ENCODE results near the gene BRSK2.

Gene BRSK2

DNA sequence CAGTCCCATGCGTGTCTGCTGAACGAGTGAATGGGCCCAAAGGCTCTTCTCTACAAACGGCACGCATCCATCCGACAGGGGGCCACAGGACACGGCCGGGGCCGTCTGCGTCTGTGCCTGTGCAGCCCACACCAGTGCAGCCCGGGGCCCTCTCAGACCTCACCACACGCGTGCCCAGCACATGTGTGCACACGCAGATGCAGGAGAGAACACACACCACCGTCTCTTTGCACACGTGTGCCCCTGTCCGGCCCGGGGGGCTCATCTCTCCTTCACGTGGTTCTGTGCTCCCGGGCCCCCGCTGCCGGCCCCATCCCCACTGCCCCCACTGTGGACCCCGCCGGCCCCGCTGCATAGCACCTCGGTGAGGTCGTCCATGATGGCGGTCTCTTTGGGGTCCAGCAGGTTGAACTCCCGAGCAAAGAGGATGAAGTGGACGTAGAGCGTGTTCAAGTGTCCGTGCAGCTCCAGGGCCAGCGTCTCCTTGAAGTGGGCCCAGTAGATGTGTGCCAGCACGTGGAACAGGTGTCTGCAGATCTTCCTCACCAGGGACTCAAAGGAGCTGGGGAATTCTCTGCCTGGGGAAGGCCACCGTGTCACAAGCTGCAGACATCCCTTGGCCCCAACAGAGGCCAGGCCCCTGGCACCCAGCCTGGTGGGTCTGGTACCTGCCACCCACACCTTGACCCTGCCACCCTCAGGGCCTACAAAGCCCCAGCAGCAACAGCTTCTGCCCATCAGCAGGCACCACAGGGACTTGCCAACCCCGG is 80.4 kb downstream of the BRSK2 start:
- DNase-seq, result no peak

DNA sequence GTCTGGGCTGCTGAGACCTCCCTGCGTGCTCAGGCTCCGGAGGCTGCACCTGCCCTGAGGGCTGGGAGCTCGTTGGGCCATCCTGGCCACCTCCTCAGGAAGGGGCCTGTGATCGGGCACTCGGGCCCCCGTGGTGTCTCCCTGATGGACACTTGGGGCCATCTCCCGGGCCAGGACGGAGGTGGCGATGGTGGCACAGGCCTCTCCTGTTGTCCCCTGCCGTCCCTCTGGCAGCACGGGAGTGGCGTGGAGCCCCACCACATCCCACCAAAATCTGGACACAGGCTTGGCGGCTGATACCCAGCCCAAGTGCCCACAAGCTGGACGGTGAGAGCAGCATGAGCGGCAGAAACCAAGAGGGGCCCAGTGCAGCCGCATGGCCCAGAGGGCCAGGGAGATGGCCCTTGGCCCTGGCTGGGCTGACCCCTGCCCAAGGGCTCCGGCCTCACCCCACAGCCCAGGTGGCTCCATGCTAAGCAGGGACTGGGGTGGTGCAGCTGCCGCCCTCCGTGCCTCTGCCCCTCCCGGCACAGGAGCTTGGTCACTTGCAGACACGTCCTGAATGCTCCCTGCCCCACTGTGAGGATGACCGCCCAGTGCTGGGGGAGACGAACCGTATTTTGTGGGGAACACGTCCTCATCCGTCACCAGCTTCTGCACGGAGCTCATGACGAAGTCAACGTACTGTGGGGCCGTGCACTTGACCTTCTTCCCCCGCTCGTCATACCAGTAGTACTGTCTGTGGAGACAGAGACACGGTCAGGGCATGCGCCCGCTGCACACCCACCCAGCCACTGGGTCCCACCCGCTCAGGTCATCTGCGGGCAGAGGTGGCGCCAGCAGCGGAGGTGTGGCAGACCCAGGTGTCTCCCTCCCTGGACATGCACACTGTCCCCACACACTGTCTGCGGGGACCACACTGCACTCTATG is 81.2 kb downstream of the BRSK2 start:
- DNase-seq, result no peak

DNA sequence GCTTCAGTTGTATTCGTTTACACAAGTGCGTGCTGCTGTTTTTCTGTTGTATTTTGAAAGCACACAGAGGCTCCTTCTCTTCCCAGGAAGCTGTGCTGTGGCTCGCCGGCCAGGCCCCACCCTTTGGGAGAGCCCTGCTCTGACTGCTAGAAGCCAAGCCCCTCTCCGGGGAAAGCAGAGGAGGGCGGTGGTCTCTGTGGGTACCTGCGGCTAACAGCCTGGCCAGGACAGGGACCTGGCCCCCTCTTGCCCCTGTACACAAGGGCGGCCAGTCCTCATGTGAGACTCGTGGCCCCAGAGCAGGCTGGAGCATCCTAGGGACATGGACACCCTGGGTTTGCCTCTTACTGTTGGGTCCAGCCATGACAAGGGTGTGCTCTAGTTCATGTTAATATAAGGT is 82.0 kb downstream of the BRSK2 start:
- DNase-seq, result no peak

DNA sequence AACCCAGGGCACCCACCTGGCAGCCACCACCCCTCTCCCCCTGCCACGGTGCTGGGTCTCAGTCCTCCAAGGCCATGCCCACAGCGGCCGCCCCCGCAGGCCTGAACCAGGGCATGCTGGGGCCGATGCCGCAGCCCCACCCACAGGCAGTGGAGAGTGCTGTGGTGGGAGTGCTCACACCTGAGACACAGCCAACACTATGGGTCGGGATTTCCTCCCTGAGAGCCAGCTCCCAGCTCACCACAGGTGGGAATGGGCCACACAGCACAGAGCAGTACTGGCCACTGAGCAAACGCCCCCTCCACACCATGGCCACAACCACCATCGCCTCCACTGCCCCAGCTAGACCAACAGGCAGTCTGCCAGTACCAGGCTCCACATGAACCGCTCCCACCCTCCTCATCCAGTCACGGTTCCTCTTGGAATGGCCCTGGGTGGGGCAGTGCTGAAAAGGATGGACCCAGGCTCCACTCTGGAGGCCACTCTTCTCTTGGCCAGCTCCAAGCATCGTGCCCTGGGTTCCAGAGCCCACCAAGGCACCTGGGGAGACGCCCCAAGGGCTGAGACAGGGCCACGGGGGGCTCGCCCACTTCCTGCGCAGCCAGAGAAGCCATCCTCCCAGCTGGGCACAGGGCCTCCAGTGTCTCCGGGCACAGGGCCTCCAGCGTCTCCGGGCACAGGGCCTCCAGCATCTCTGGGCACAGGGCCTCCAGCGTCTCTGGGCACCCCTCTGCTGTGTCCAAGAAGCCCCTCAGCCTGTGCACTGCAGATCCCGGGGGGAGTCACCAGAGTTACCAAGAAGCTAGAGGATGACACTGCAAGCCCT is 82.7 kb downstream of the BRSK2 start:
- DNase-seq, result no peak

DNA sequence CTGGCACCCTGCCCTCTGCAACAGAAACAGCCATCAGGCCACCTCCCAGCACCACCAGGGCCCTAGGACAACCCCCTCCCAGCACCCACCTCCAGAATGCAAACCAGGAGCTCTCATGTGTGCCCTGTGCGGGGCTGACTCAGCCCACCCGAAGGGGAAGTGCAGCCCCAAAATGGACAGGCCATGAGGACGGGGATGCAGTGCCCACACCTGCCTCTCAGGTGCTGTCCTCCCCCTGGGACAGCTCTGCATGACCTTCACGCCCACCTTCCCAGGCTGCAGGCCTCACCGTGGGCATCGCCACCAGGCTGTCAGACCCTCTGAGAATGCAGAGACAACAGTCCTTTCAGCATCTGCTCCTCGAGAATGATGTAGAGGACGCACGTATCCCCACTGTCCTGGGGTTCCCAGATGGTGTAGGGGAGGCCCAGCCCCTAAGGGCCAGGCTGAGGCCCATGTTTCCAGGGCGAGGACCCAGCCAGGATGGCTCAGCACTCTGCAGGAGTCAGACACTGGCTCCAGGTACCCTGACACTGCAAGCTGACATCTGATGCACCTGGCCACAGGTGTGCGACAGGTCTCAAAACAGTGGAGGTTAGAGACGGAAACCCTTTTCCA is 83.4 kb downstream of the BRSK2 start:
- DNase-seq, result no peak

DNA sequence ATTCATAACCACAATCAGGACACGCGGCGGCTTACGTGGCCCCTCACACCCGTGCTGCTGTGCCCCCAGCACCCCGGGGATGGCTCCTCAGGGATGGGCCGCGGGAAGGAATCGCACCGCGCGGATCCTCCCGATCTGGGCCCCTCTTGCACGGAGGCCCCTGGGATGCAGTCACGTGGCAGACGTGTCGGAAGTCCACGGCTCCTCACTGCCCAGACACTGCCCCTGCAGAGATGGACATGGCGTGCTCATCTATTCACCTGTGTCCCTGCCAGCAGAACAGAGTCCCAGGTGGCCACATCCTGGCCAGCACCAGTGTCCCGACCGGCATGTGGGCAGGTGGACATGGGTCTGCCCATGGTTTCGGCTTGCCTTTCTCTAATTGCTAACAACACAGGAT is 84.1 kb downstream of the BRSK2 start:
- DNase-seq, result no peak

DNA sequence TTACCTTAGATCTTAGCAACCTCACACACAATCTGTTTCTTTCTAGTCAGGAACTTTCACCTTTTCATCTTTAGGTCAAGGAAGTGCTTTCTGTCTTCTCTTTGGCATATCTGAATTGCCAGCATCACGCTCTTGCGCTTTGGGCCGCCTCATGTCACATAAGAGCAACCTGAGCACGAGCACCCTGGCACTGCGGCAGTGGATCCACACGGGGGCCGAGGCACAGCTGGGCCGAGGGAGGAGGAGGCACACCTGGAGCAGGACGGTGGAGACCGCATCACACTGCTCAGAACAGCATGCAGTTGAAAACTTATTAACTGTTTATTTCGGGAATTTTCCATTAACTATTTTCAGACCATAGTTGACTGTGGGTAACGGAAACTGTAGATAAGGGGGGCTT is 86.1 kb downstream of the BRSK2 start:
- no peak for DNase-seq

DNA sequence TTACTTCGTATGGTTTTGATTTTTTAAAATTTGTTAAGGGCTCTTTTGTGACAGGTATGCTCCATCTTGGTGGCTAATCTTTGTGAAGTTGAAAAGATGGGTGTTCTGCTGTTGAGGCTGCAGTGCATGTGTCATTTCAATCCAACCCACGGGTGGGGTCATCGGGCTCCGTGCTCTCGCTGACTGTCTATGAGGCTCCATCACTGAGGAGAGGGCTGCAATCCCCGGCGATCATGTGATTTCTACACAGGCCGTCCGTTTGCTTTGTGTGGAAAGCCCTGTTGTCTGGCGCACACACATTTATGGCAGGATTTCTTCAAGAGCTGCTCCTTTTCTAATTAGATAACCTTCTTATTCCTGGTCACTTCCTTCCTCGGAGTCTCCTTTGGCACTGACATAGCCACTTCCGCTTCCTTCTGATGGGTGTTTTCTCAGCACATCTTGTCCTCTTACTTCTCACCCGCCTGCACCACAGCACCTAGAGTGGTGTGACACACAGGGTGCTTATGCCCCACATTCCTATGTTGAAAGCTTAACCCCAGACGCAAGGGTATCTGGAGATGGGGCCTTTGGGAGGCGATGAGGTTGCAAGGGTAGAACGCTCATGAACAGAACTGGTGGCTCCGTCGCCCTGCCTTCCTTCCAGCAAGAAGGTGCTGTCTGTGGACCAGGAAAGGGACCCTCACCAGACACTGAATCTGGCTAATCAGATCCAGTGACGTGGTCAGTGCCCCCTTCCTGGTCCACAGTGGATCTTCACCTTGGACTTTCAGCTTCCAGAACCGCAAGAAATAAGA is 87.4 kb downstream of the BRSK2 start:
- no peak for DNase-seq

DNA sequence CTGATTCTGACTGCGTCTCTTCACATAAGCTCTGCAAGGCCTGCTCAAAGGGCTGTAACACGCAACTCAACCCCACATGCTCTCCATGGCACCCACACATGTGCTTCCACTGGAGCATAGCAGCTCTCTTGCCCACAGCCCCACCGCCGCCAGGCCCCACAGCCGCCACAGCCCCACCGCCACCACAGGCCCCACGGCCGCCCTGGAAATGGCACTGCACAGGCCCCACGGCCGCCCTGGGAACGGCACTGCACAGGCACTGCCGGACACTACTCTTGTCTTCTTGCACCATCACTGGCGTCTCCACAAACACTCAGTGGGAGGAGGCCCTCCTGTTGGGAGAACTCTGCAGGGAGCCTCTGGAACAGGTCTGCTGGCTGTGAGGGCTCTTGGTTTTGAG is 88.3 kb downstream of the BRSK2 start:
- DNase-seq, result no peak

DNA sequence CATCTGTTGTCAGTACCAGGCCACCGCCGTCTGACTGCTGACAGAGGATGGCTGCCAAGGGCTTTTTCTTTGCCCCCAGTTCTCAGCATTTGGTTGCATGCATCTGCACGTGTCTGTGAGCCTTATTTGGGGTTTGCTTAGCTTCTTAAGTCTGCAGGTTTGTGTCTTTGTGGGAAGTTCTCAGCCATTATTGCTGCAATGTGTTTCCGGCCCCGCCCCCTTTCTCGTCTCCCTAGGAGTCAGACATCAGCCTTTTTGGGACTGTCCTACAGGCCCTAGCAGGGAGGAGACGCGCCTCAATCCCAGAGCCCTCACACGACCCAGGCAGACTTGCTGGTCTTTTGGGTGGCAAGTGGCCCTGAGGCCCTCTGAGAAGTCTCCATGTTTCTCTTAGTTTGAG is 88.8 kb downstream of the BRSK2 start:
- no peak for DNase-seq

DNA sequence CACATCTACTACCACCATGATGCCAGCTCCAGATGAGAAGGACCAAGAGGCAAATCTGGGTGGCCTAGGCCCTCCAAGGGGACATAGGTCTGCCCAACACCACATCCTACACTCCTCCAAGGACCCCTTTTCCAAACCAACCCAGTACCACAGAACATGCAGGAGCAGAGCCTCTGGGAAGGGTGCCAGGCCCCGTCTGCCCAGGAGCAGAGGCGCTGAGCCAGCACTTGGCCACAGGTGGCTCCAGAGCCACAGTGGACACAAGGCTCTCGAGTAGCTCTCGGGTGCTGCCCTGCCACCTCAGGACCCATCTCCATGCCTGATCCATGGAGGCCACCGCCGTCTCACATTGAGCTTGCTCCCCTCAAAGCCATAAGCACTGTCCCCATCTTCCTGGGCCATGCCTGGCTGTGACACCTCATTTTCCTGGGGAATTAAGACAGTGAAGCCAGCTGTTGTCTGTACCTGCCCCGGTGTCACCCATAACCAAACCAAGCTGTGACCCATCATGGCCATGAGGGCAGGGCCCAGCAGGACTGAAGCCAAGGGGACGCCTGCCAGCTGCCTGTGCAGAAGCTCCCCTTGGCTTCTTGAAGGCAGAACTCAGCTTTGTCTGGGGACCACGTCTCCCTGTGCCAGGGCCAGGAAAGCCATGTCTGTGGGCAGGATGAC is 89.4 kb downstream of the BRSK2 start:
- no peak for DNase-seq

DNA sequence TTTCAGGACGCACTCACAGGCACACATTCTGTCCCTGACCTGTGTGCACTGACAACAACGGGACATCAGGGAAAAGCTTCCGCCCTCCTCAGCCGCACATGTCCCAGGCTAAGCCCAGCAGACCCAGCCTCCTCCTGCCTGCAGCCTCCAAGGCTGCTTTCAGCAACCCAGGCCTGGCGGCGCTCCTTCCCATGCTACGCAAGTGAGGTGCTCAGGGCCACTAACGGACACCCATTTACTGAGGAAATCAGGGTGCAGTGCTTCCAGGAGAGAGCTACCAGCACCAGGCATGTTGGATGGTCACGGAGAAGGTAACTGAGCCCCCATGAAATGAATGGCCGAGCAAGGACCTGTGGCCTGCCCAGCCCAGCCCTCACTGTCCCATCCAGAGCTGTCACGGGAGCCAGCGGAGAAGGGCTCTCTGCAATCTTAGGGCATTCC is 90.0 kb downstream of the BRSK2 start:
- DNase-seq, result no peak

DNA sequence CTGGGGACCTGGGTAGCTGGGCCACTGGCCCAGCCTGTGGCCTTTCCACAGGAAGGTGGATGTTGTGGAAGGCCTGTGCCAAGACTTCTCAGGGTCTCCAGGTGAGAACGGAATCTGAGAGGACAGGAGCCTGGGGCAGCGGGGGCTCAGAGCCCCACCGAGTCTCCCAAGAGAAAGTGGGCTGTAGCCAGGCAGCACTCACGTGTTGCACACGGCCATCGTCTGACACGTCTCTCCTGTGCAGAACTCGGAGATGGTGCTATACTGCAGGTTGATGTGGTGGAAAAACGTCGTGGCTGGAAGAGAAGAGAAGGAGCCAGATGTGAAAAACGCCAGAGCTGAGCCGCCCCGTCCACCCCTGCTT is 90.4 kb downstream of the BRSK2 start:
- no peak for DNase-seq

DNA sequence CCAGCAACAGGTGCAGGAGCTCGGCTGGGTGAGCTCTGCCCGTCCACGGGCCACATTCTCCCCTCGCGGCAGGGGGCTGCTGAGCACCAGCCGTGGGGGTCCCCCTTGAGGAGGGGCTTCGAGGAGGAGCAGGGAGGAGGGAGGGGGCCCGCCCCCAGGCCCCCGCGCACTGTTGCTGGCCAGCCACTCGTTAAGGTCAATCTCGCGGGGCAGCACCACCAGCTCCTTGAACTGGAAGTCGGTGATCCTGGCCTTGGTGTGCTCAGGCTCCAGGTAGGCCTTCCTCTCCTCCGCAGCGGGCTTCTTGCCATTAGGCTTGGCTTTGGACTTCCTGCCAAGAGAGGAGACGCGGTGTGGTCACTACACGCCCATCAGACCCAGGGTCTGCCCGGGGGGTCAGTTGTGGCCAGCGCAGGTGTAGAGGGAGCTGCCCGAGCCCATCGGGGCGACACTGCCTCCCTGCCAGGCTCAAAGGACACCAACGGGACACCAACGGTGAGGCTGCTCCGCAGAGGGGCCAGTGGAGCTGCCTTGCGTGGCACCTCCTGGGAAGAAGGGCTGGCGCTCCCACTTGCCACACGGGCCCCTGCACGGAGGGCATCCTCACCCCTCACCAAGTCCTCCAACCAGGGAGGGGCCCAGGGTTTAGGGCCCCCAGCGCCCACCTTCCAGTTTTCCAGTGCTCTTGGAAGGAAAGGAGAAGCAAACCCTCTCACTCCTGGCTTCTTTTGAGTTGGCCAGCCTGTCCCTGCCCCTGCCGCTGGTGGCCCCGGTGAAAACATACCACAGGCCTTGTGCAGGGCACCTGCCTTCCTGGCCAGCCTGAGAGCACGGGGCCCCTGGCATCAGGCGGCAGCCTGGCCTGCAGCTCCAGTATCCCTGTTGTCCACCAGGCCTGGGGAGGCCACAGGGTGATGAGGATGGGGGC is 91.1 kb downstream of the BRSK2 start:
- no peak for DNase-seq

DNA sequence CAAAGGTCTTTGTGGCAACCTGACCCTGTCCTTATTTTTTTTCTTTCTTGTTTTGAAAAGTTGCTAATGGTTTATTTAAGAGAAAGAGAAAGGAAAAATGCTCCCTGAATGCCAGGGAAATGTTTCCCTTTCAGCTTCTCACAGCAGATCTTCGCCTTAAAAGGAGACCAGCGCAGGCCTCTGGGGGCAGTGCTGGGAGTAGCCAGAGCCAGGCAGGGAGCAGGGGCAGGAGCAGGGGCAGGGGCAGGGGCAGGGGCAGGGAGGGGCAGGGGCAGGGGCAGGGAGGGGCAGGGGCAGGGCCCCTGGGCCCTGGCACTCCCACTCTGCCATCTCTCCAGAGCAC is 91.7 kb downstream of the BRSK2 start:
- no peak for DNase-seq

DNA sequence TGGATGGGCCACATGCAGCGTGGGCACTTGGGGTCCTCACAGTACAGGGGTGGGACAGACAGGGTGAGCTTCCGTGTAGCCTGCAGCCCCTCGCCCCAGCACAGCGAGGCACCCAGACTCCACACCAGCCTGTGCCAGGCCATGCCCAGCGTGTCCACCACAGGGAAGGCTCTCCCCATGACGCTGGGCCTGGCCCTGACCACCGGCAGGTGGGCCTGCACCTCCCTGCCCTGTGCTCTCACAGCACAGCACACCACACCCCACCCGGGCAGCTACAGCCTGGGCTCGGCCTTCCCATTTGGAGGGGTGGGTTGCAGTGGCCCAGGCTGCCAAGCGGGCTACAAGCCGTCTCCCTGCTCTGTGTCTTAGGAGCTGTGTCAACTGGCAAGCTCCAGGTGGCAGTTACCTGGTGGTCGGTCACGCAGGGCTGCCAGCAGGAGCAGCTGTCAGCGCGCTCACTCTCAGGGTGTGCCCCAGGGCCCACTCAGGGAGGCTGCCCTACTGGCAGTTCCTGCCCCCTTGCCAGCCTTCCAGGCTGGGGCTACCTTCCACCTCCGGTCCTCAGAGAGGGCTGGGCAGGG is 92.2 kb downstream of the BRSK2 start:
- no peak for DNase-seq

DNA sequence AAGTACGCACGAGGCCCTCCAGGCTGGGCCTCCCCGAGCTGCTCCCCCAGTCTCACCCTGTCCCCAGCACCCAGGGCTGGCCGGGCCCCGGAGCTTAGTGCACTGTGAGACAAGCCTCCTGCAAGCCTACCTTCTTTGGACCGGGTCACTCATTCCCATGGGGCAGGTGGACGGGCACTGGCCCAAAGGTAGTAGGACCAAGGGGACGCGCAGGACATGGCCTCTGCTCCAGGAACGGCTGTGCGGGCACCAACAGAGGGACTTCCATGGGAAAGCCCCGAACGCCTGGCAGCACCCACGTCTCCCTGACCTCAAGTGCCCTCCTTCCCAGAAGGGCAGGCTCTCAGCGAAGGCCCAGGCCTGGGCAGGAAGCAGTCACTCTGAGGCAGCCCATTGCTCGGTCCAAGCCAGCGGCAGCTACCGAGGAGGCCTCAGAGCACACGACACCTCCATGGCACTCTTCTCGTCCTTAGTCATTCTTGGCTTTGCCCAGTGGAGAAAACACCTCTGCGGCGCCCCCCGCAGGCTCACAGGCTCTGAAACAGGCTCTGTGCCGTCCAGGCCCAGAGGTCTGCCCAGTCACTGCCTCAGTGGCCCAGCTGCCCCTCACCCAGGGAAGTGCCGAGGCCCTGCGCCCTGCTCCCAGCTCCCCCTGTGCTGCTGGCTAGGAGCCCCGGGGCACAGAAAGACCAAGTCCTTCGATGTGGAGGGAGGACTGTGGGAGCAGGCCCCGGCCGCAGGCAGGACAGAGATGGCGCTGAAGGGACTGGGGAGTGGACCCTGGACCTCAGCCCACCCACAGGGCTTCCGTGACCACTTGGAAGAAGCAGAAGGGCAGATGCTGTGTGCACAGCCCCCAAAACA is 93.1 kb downstream of the BRSK2 start:
- DNase-seq, result no peak

DNA sequence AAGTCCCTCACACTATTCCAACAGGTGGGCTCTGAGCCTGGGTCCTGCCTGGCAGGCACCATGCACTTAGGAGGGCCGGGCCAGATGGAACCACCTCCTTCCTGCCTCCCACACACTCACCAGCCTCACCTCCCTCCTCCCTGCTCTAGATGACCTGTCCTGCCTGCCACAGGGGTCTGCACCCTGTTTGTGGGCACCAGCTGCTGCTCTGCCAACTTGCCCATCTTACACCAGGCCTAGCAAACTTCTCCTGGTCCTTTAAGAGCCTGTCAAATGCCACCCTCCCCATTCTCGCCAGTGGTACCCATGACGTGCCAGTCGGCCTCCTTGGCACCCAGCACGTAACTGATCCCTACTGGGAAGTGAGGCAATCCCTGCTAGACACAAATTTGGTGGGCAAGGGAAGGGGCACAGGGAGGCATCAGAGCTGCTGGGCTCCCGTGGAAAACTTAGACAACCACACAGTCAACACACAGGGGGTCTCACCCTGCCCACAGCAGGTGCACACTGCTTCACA is 93.8 kb downstream of the BRSK2 start:
- no peak for DNase-seq

Data from NCI-H226 (cell line).